ENCODE results near the gene SEC24D. TPM values are rescaled to one million over a fixed set of nuclear protein-coding genes. Genes with fewer than 3 reads are reported as not detected.

The SEC24D gene
- total and polyA plus RNA-seq, 2 experiments from 2014 or later, result 37.6 to 94.8 TPM

- H3K9me3 Mint-ChIP-seq, result no peaks in the 10 kb centered on the region
- Histone ChIP-seq H3K4me2 (no peak overlapping the region), H3K9me2 (ENCODE audit: insufficient read depth) (no peaks in the 10 kb centered on the region), H3K27ac (ENCODE audit: low read depth) (peak overlapping the region; percentile 50), H3K27me3 (ENCODE audit: insufficient read depth) (no peaks in the 10 kb centered on the region), H3K36me3 (ENCODE audit: insufficient read depth) (peaks cover 48% of the 10 kb centered on the region), H3K4me3 (no peak overlapping the region), H3F3A (replicated peaks; ENCODE audit: low read depth) (0 out of 2 replicates have a peak, but pooled peaks cover 2% of the 10 kb centered on the region), H3K79me2 (replicated peaks; ENCODE audit: insufficient read depth) (0 out of 2 replicates have a peak, but pooled peaks cover 7% of the 10 kb centered on the region), H2AFZ (no peak overlapping the region), H3K4me1 (ENCODE audit: insufficient read depth) (peaks cover 10% of the 10 kb centered on the region; the same call in 1 of the 2 replicates), H4K20me1 (replicated peaks; ENCODE audit: insufficient read depth) (no peaks in the 10 kb centered on the region)
- no peak for TF ChIP-seq EZH2 (IDR thresholded peaks at IDR 0.05; ENCODE audit: low read depth, unreplicated experiment)
- TF ChIP-seq ZNF331 (CRISPR knock-in tag; IDR thresholded peaks at IDR 0.05; ENCODE audit: low read depth), result no peak
- no peak for TF ChIP-seq NANOG (IDR thresholded peaks at IDR 0.05; ENCODE audit: borderline replicate concordance)
- no peak for TF ChIP-seq ETS1 (IDR thresholded peaks at IDR 0.05)
- TF ChIP-seq REST (IDR thresholded peaks at IDR 0.05; ENCODE audit: unreplicated experiment), result no peak
- TF ChIP-seq ZNF462 (CRISPR knock-in tag; IDR thresholded peaks at IDR 0.05), result no peak
- no peak for TF ChIP-seq ZNF114 (CRISPR knock-in tag; IDR thresholded peaks at IDR 0.05)
- no peak for TF ChIP-seq CREB1 (CRISPR knock-in tag; IDR thresholded peaks at IDR 0.05; ENCODE audit: low read depth)
- no peak for TF ChIP-seq JUNB (IDR thresholded peaks at IDR 0.05; ENCODE audit: unreplicated experiment)
- no peak for TF ChIP-seq CTCF (conservative IDR thresholded peaks at IDR 0.05; ENCODE audit: low read depth in 2 of 2)
- TF ChIP-seq POLR2AphosphoS5 (IDR thresholded peaks at IDR 0.05; ENCODE audit: low read depth), result no peak
- no peak for TF ChIP-seq STAT1 (IDR thresholded peaks at IDR 0.05; ENCODE audit: unreplicated experiment)
- TF ChIP-seq EZH2phosphoT487 (IDR thresholded peaks at IDR 0.05; ENCODE audit: unreplicated experiment), result no peak
- peaks cover 22% of the 10 kb centered on the region for H3K4me1 Mint-ChIP-seq
- H3K4me3 Mint-ChIP-seq, result no peak overlapping the region
- H3K36me3 Mint-ChIP-seq (ENCODE audit: low read depth), result peaks cover 50% of the 10 kb centered on the region
- peaks cover 1% of the 10 kb centered on the region for H3K27me3 Mint-ChIP-seq (ENCODE audit: insufficient read depth, low read depth, poor library complexity)
- DNase-seq (ENCODE audit: low spot score) (no peak), ATAC-seq (no peak)
- H3K27ac Mint-ChIP-seq, result peak overlapping the region; percentile 88
Observed at GRCh38 chr4:118799231-118799942, 36.5 kb downstream of the SEC24D start.
